Mucosa of descending colon (tissue), 3 donors: ENCODE results near the gene CMC1. TPM values are rescaled to one million over a fixed set of nuclear protein-coding genes. Genes with fewer than 3 reads are reported as not detected.

Source experiments
- ATAC-seq: fragments of 200-7000 bp; cut with Tn5 transposase; one replicate; pipeline ENCODE4 v1.9.1; 2020; ENCODE audit warnings: mild to moderate bottlenecking, moderate library complexity
- DNase-seq, 3 donors: peaks; one replicate each; pipeline ENCODE4 v3.0.0-alpha.2; 2020
- H3K36me3 ChIP-seq: fragments of 200-600 bp; one replicate; pipeline ENCODE4 v1.8.0; 2021; ENCODE audit warnings: low read depth, mild to moderate bottlenecking
- H3K4me1 ChIP-seq: fragments of 200-600 bp; one replicate; pipeline ENCODE4 v1.8.0; 2021; ENCODE audit warnings: low read depth, mild to moderate bottlenecking
- H3K4me3 ChIP-seq: fragments of 200-600 bp; one replicate; pipeline ENCODE4 v1.8.0; 2021; ENCODE audit warnings: mild to moderate bottlenecking
- H3K9me3 ChIP-seq: fragments of 200-600 bp; one replicate; pipeline ENCODE4 v1.8.0; 2021; ENCODE audit warnings: mild to moderate bottlenecking
- CTCF ChIP-seq: fragments of 200-600 bp; IDR thresholded peaks from one replicate; pipeline ENCODE4 v1.8.0; 2022; ENCODE audit warnings: antibody characterized with exemption, mild to moderate bottlenecking
- intact Hi-C, 2 donors: fragments of 100-400 bp; cut with DNase I in 1 of 2; cut with micrococcal nuclease in 1 of 2; formaldehyde crosslinking; loops; one replicate each; pipeline versions ENCODE4 v1.11.0 to v1.11.1; 2022; cut with DNase I, micrococcal nuclease
- total RNA-seq, 3 donors: library from RNA; stranded (reverse); fragmentation: NEBNext Ultra II Directional in 2 of 3; extraction: Animal tissue kit (Norgen Biotek cat#: 25700) in 2 of 3; gene quantifications; one replicate each; pipeline versions ENCODE4 v1.2.1 to v1.2.4, GENCODE V29; 2021 to 2023
- donor health status: DM: no; HTN: no; CAD: no; lungs with moderate emphysema.
- donor health status: DM: no; HTN: no; CAD: no.
- donor health status: DM: no; HTN: yes; CAD: no.

CMC1 gene
- total RNA-seq, 3 donors from 2014 or later, result 23.3 to 34.9 (median 31.1) TPM

GRCh38 chr3:28247286-28247685 is 5.9 kb downstream of the CMC1 start:
- no peaks in the 10 kb centered on the region for H3K9me3 ChIP-seq
- H3K36me3 ChIP-seq, result no peaks in the 10 kb centered on the region
- no peak overlapping the region for H3K4me3 ChIP-seq
- no peak for TF ChIP-seq CTCF
- intact Hi-C loops, result no loop called here
- peaks cover 14% of the 10 kb centered on the region for H3K4me1 ChIP-seq
- ATAC-seq, result peak; percentile 9
- no peak for DNase-seq

GRCh38 chr3:28250999-28251398 is 9.6 kb downstream of the CMC1 start:
- ATAC-seq (no peak), DNase-seq (no peak)
- Histone ChIP-seq H3K4me3 (no peak overlapping the region), H3K9me3 (no peaks in the 10 kb centered on the region), H3K4me1 (no peaks in the 10 kb centered on the region), H3K36me3 (no peaks in the 10 kb centered on the region)
- intact Hi-C loops, result no loop called here
- no peak for TF ChIP-seq CTCF

- peak; percentile 36 for ATAC-seq
- no peaks in the 10 kb centered on the region for H3K4me1 ChIP-seq
- H3K36me3 ChIP-seq, result no peaks in the 10 kb centered on the region
- intact Hi-C loops, result no loop called here
- no peak for TF ChIP-seq CTCF
- no peak for DNase-seq
- H3K4me3 ChIP-seq, result no peak overlapping the region
- H3K9me3 ChIP-seq, result no peaks in the 10 kb centered on the region
Measured at GRCh38 chr3:28252001-28252431, 10.6 kb downstream of the CMC1 start.

GRCh38 chr3:28253040-28253715 is 11.8 kb downstream of the CMC1 start:
- intact Hi-C loops, result no loop called here
- DNase-seq (no peak), ATAC-seq (no peak)
- Histone ChIP-seq H3K4me3 (no peak overlapping the region), H3K4me1 (no peaks in the 10 kb centered on the region), H3K36me3 (no peaks in the 10 kb centered on the region), H3K9me3 (no peaks in the 10 kb centered on the region)
- no peak for TF ChIP-seq CTCF

- Histone ChIP-seq H3K9me3 (no peaks in the 10 kb centered on the region), H3K4me3 (no peak overlapping the region), H3K36me3 (no peaks in the 10 kb centered on the region), H3K4me1 (no peaks in the 10 kb centered on the region)
- no peak for TF ChIP-seq CTCF
- no peak for DNase-seq
- no peak for ATAC-seq
- intact Hi-C loops, result no loop called here
Measured at GRCh38 chr3:28262001-28262400, 20.6 kb downstream of the CMC1 start.

GRCh38 chr3:28265641-28266040 is 24.2 kb downstream of the CMC1 start:
- no peak for ATAC-seq
- intact Hi-C loops, result no loop called here
- Histone ChIP-seq H3K4me1 (peaks cover 6% of the 10 kb centered on the region), H3K4me3 (no peak overlapping the region), H3K36me3 (no peaks in the 10 kb centered on the region), H3K9me3 (peaks cover 5% of the 10 kb centered on the region)
- DNase-seq, result no peak
- no peak for TF ChIP-seq CTCF
